K562 (cell line): ENCODE measurements around the gene IGLL1. TPM values are rescaled to one million over a fixed set of nuclear protein-coding genes. Genes with fewer than 3 reads are reported as not detected.

ENCODE experiments used
- ATAC-seq: fragments of 200-7000 bp; cut with Tn5 transposase; 3 replicates; pipeline ENCODE4 v1.9.1; 2020; ENCODE audit warnings: moderate library complexity
- BruUV-seq: library from RNA; stranded (reverse); fragments of 400-500 nt; replicated peaks from 2 replicates; lab custom pipeline; 2021; lab: Mats Ljungman, UMichigan
- CTCF ChIA-PET: fragments of 300-600 bp; formaldehyde crosslinking; extraction: SDS; loops from one replicate; lab custom pipeline; 2021; ENCODE audit warnings: low intra/inter-chr PET ratio; lab: Yijun Ruan, JAX
- POLR2A ChIA-PET: fragments of 300-600, 350-650 bp; sonication (Branson Sonifier 250); formaldehyde crosslinking; extraction: SDS; loops from one replicate; lab custom pipeline; 2021; ENCODE audit warnings: antibody characterized with exemption, inconsistent platforms; lab: Yijun Ruan, JAX
- DNase-seq, 4 experiments: peaks; one replicate each; pipeline versions ENCODE4 v3.0.0 to v3.0.0-alpha.2; 2011 to 2018; ENCODE audit warnings: low spot score in 3 of 4, mixed read lengths in 3 of 4; ENCODE audit errors: extremely low read depth in 1 of 4
- FAIRE-seq: peaks from 2 replicates; lab custom pipeline; 2011; peaks lifted over from hg19 to GRCh38; lab: Jason Lieb, UNC
- H2AFZ ChIP-seq: 2 replicates; pipeline ENCODE4 v1.6.0; 2011; ENCODE audit warnings: low read depth, low read length, control low read depth, inconsistent platforms
- H3K27ac ChIP-seq: fragments of 200-600 bp; 3 replicates; pipeline ENCODE4 v1.8.0; 2011; ENCODE audit warnings: low read depth, mild to moderate bottlenecking, control low read depth, inconsistent platforms, low read length, moderate library complexity, mixed read lengths; ENCODE audit errors: extremely low read depth
- H3K27me3 ChIP-seq, 2 experiments: fragments of 300-600 bp in 1 of 2; 2 replicates in 1 of 2; 3 replicates in 1 of 2; pipeline versions ENCODE4 v1.6.0 to v1.8.0; 2011; ENCODE audit warnings: inconsistent platforms in 2 of 2, low read length in 2 of 2, mild to moderate bottlenecking in 1 of 2, mixed read lengths in 1 of 2, moderate library complexity in 1 of 2; ENCODE audit not compliant: control insufficient read depth in 2 of 2, insufficient read depth in 2 of 2
- H3K36me3 ChIP-seq: fragments of 300-600 bp; 3 replicates; pipeline ENCODE4 v1.8.0; 2011; ENCODE audit warnings: mild to moderate bottlenecking, low read length, inconsistent platforms; ENCODE audit not compliant: control insufficient read depth, insufficient read depth
- H3K4me1 ChIP-seq, 2 experiments: fragments of 200-600 bp in 1 of 2; replicated peaks in 1 of 2; 2 replicates in 1 of 2; 3 replicates in 1 of 2; pipeline versions ENCODE4 v1.5.1 to v1.8.0; 2011; ENCODE audit warnings: inconsistent platforms in 2 of 2, low read length in 2 of 2, mild to moderate bottlenecking in 1 of 2, mixed read lengths in 1 of 2, moderate library complexity in 1 of 2; ENCODE audit not compliant: control insufficient read depth in 2 of 2, insufficient read depth in 2 of 2
- H3K4me2 ChIP-seq: 2 replicates; pipeline ENCODE4 v1.6.1; 2011; ENCODE audit warnings: low read length, control low read depth, inconsistent platforms, mixed read lengths; ENCODE audit not compliant: insufficient read depth
- H3K4me3 ChIP-seq: fragments of 200-600 bp; sonication (generic), shearing (Covaris generic); 2 replicates; pipeline ENCODE4 v1.5.1; 2016; ENCODE audit warnings: control low read depth, inconsistent platforms
- H3K79me2 ChIP-seq: fragments of 200-600 bp; 3 replicates; pipeline ENCODE4 v1.8.0; 2011; ENCODE audit warnings: low read length, inconsistent platforms; ENCODE audit not compliant: control insufficient read depth, insufficient read depth
- H3K9ac ChIP-seq, 2 experiments: 2 replicates each; pipeline versions ENCODE4 v1.6.0 to v1.6.1; 2011; ENCODE audit warnings: low read depth in 2 of 2, low read length in 2 of 2, control low read depth in 1 of 2, inconsistent platforms in 1 of 2, mild to moderate bottlenecking in 1 of 2, mixed read lengths in 1 of 2; ENCODE audit not compliant: insufficient read depth in 1 of 2
- H3K9me1 ChIP-seq: one replicate; pipeline ENCODE4 v1.6.0; 2011; ENCODE audit warnings: inconsistent platforms, mild to moderate bottlenecking, low read length, moderate library complexity; ENCODE audit not compliant: control insufficient read depth, insufficient read depth
- H3K9me3 ChIP-seq: replicated peaks from 2 replicates; pipeline ENCODE4 v1.5.1; 2011; ENCODE audit warnings: low read depth, low read length, inconsistent platforms; ENCODE audit not compliant: control insufficient read depth, insufficient read depth
- H4K20me1 ChIP-seq: replicated peaks from 2 replicates; pipeline ENCODE4 v1.6.1; 2011; ENCODE audit warnings: low read length, inconsistent platforms, mixed read lengths; ENCODE audit not compliant: control insufficient read depth, insufficient read depth
- DIDO1 ChIP-seq: fragments of 450-650 bp; IDR thresholded peaks from 2 replicates; pipeline ENCODE4 v1.6.1; 2016; ENCODE audit warnings: low read depth, missing biosample characterization, missing genetic modification characterization
- HMGXB4 ChIP-seq: sonication (generic); formaldehyde crosslinking; IDR thresholded peaks from 2 replicates; pipeline ENCODE4 v1.8.1; 2023; ENCODE audit warnings: mild to moderate bottlenecking, missing genetic modification reagents
- LARP7 ChIP-seq: fragments of 450-650 bp; IDR thresholded peaks from 2 replicates; pipeline ENCODE4 v1.6.1; 2016
- MYBL2 ChIP-seq, 2 experiments: fragments of 450-650 bp in 1 of 2; sonication (generic) in 1 of 2; formaldehyde crosslinking in 1 of 2; IDR thresholded peaks; 2 replicates each; pipeline versions ENCODE4 v1.6.1 to v1.8.1; 2017 to 2022; ENCODE audit warnings: borderline replicate concordance in 1 of 2, inconsistent platforms in 1 of 2, low read depth in 1 of 2, mild to moderate bottlenecking in 1 of 2, missing genetic modification reagents in 1 of 2, moderate library complexity in 1 of 2
- SETDB1 ChIP-seq: IDR thresholded peaks from one replicate; pipeline ENCODE4 v1.6.1; 2012; ENCODE audit warnings: low read length, control low read depth, inconsistent platforms
- SMARCC2 ChIP-seq: fragments of 450-650 bp; IDR thresholded peaks from 2 replicates; pipeline ENCODE4 v1.6.1; 2017; ENCODE audit warnings: antibody characterized with exemption, moderate library complexity, mild to moderate bottlenecking, low read depth
- SUPT5H ChIP-seq: fragments of 450-650 bp; IDR thresholded peaks from 2 replicates; pipeline ENCODE4 v1.6.1; 2016
- ZNF707 ChIP-seq: fragments of 250-450 bp; sonication (Bioruptor Pico); conservative IDR thresholded peaks from 2 replicates; pipeline ENCODE4 v1.8.0; 2022; ENCODE audit warnings: inconsistent platforms, mild to moderate bottlenecking, moderate library complexity
- WGBS: fragments of 100-300 bp; shearing (Covaris generic); methylation state at CpG from one replicate; pipeline ENCODE4 v1.1.6; 2016; ENCODE audit warnings: low coverage, mixed read lengths; ENCODE audit not compliant: insufficient coverage; ENCODE audit errors: missing lambda C conversion rate; 5-methylcytosine and 5-hydroxymethylcytosine counted together
- in situ Hi-C: fragments of 300-500 bp; cut with MboI; formaldehyde crosslinking; loops from 4 replicates; pipeline ENCODE4 v1.15.0; 2018; ENCODE audit warnings: inconsistent platforms, mixed read lengths
- intact Hi-C: fragments of 100-400 bp; cut with micrococcal nuclease; formaldehyde crosslinking; loops from 2 replicates; pipeline ENCODE4 v1.14.2; 2022
- polyA plus RNA-seq, 8 experiments: library from polyadenylated mRNA; depleted of rRNA in 4 of 8; stranded (reverse) in 5 of 8; unstranded in 3 of 8; fragments of >200 nt; fragmentation: Nextera tagmentation in 2 of 8; fragmentation: Illumina TruSeq in 1 of 8; extraction: Ambion mirVana in 2 of 8; extraction: Trizol in 1 of 8; gene quantifications; 2 replicates each; pipeline versions ENCODE4 v1.2.1 to v1.2.3, GENCODE V29; 2011 to 2014; ENCODE audit warnings: inconsistent platforms in 1 of 8, missing spikeins in 1 of 8
- total RNA-seq, 7 experiments: library from RNA; depleted of rRNA in 6 of 7; stranded (reverse); fragments of >200 nt in 6 of 7; fragmentation: Illumina TruSeq in 2 of 7; extraction: Trizol in 2 of 7; gene quantifications; 2 replicates each; pipeline versions ENCODE4 v1.2.1 to v1.2.3, GENCODE V29; 2011 to 2021; ENCODE audit warnings: low replicate concordance in 1 of 7
- TF ChIP-seq, protein P1 (sequence below), 2 experiments: fragments of 200-800 bp in 1 of 2; sonication (Bioruptor generic) in 1 of 2; sonication (generic) in 1 of 2; formaldehyde crosslinking in 1 of 2; IDR thresholded peaks in 1 of 2; conservative IDR thresholded peaks in 1 of 2; 2 replicates each; pipeline versions ENCODE4 v1.5.0 to v1.6.1; 2016 to 2020; ENCODE audit warnings: missing compliant biosample characterization in 1 of 2, missing genetic modification characterization in 1 of 2, missing genetic modification reagents in 1 of 2

IGLL1 gene
- total and polyA plus RNA-seq, 9 of the 15 experiments (the other 6 are each of a cell fraction or from before 2014, with no cell fraction given): 0.10 to 0.32 (median 0.20) TPM; not detected in 6

DNA sequence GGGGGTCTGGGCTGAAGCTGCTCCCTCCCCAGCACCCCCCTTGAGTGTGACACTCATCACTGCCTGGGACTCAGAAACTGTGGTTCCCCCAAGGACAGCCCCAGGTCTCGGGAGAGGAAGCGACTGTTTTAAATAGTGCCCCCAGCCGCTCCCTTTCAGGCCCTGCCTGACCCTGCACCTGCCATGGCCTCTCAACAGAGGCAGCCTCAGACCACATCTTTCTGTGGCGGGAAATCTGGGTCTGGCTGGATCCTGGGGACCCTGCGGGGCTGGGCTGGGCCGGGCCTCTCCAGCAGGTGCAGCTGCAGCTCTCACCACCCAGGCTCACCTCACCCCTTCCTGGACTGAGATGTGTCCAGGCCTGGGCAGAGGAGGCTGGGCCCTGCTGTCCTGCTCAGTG is 3.7 kb upstream of the IGLL1 start:
- H3K27ac ChIP-seq: no peak overlapping the region
- FAIRE-seq (no peak), ATAC-seq (no peak), DNase-seq (no peak)
- ChIA-PET POLR2A (no interaction called here), CTCF (no interaction called here)
- no peaks in the 10 kb centered on the region for H3K79me2 ChIP-seq
- TF ChIP-seq DIDO1 (no peak), SETDB1 (no peak), ZNF707 (CRISPR knock-in tag) (no peak), MYBL2 (IDR thresholded peaks at IDR 0.05; ENCODE audit: low read depth) (no peak), MYBL2 (CRISPR knock-in tag; IDR thresholded peaks at IDR 0.05; ENCODE audit: borderline replicate concordance) (no peak), HMGXB4 (CRISPR knock-in tag) (no peak), LARP7 (no peak), SMARCC2 (no peak), SUPT5H (no peak)
- TF ChIP-seq, protein P1, sequence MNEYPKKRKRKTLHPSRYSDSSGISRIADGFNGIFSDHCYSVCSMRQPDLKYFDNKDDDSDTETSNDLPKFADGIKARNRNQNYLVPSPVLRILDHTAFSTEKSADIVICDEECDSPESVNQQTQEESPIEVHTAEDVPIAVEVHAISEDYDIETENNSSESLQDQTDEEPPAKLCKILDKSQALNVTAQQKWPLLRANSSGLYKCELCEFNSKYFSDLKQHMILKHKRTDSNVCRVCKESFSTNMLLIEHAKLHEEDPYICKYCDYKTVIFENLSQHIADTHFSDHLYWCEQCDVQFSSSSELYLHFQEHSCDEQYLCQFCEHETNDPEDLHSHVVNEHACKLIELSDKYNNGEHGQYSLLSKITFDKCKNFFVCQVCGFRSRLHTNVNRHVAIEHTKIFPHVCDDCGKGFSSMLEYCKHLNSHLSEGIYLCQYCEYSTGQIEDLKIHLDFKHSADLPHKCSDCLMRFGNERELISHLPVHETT (CRISPR knock-in tag; conservative IDR thresholded peaks at IDR 0.05 in 1 of 2, IDR thresholded peaks at IDR 0.05 in 1 of 2): no peak
- H3K9me3 ChIP-seq: no peaks in the 10 kb centered on the region
- intact Hi-C loops (no loop called here), in situ Hi-C loops (loop anchor here (25.0 kb wide), 2 partner anchors 422 to 622 kb away; no protein-coding TSS in a partner anchor)
- BruUV-seq: no TSS peak
- no peak overlapping the region for H3K9ac ChIP-seq
- H3K9me1 ChIP-seq: no peaks in the 10 kb centered on the region
- 3% methylated on average over 6 of the region's 6 CpGs for WGBS
- H3K36me3 ChIP-seq: no peaks in the 10 kb centered on the region
- H4K20me1 ChIP-seq: no peaks in the 10 kb centered on the region
- H3K27me3 ChIP-seq: peaks cover 0 to 4% of the 10 kb centered on the region in 2 experiments; a peak in 2 of 5 replicates
- peaks cover 0 to 12% of the 10 kb centered on the region in 2 experiments; a peak in 2 of 5 replicates for H3K4me1 ChIP-seq
- H3K4me2 ChIP-seq: no peak overlapping the region
- H3K4me3 ChIP-seq: no peak overlapping the region
- no peak overlapping the region for H2AFZ ChIP-seq
